Stimulated activated CD4-positive, alpha-beta T cell treated with anti-CD3 and anti-CD28 coated beads, Interleukin-1b, Interleukin-23, amount 100 ng/mL, for 48 hours (primary cell): ENCODE data around the gene PCDH1.
A peak's percentile ranks its signal among the peaks of the same experiment; 100 is the strongest.
"Not testable (repeated sequence)": the region's sequence is repeated elsewhere in the genome, so short reads cannot be mapped to it uniquely, and the experiment has no call there.

ENCODE experiments used
- DNase-seq: peaks from one replicate; pipeline ENCODE4 v3.0.0-alpha.2; 2020

The PCDH1 gene

DNA sequence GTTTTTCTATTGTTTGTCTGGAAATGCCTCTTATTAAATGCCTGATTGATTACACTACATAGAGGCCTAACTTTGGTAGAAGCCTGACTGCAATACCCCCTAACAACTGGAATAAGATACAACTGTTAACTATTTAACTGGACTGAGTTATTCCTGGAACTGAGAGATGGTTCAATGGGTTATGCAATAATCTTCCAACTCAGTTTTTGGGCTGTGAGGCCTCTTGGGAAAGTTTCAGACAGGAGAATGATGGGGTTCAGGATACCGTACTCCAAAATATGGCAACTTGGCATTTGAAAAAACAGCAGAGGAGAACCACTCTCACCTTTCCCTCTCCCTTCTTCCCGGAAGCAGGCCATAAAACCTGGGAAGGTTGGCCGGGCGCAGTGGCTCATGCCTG, 19.2 kb upstream of the PCDH1 start:
- DNase-seq, result no peak

DNA sequence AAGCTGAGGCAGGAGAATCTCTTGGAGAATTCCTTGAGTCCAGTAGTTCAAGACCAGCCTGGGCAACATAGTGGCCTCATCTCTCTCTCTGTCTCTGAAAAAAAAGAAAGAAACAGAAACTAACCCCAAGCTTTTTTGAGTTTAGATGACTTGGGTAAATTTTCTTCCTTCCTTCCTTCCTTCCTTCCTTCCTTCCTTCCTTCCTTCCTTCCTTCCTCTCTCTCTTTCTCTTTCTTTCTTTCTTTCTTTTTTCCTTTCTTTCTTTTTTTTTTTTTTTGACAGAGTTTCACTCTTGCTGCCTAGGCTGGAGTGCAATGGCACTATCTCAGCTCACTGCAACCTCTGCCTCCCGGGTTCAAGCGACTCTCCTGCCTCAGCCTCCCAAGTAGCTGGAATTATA, 12.2 kb upstream of the PCDH1 start:
- DNase-seq, result not testable (repeated sequence)

DNA sequence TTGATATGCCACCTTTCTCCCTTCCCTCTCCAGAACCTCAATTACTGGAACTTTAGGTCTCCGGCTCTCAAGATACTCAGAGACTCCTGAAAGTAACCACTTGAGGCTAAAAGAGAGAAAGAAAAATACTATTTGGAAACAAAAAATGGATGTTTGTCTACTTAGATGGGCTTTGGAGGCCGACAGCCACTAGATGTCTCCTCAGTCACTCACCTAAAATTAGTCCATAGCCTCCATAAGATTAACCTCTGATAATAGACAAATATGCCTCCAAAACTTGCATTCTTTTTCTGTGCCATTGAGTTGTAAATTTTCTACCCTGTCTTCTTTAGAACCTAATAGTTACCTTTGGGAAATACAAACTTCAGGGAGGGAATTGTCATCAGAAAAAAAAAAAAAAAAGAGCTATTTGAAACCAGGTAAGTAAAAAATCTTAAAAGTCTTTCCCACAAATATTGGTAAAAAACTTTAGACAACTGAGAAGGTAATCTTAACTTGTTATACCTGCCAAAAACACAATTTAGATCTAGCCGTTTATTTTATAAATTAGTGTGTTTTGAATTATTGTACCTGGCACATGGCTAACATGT, 11.2 kb upstream of the PCDH1 start:
- DNase-seq, result no peak

- no peak for DNase-seq
These were observed 5.7 kb upstream of the PCDH1 start for GRCh38 chr5:141883892-141884318.

- no peak for DNase-seq
These were observed 5.1 kb upstream of the PCDH1 start for GRCh38 chr5:141883184-141883891.

- no peak for DNase-seq
These were observed 4.5 kb upstream of the PCDH1 start for GRCh38 chr5:141882594-141883183.

GRCh38 chr5:141881886-141882285, 3.7 kb upstream of the PCDH1 start:
- DNase-seq, result no peak

- DNase-seq, result no peak
These were observed 3.0 kb upstream of the PCDH1 start for GRCh38 chr5:141880961-141881801.

- no peak for DNase-seq
These were observed 1.9 kb upstream of the PCDH1 start for GRCh38 chr5:141879941-141880738.

DNA sequence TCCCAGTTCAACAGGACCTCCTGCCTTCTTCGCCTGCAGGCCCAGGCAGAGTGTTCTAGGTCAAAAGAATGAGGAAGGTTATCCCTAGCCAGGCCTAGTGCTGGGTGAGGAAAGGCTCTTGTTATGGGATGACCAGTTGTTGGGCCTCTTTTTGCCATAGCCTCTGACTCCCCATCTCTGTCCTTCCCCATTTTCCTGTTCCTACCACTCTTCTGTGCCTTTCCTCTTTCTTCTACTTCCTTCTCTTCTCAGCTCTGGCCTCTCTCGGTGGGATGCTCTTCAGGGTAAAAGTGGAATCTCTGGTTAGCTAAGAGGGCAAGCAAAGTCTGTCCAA, 1.2 kb upstream of the PCDH1 start:
- no peak for DNase-seq

DNA sequence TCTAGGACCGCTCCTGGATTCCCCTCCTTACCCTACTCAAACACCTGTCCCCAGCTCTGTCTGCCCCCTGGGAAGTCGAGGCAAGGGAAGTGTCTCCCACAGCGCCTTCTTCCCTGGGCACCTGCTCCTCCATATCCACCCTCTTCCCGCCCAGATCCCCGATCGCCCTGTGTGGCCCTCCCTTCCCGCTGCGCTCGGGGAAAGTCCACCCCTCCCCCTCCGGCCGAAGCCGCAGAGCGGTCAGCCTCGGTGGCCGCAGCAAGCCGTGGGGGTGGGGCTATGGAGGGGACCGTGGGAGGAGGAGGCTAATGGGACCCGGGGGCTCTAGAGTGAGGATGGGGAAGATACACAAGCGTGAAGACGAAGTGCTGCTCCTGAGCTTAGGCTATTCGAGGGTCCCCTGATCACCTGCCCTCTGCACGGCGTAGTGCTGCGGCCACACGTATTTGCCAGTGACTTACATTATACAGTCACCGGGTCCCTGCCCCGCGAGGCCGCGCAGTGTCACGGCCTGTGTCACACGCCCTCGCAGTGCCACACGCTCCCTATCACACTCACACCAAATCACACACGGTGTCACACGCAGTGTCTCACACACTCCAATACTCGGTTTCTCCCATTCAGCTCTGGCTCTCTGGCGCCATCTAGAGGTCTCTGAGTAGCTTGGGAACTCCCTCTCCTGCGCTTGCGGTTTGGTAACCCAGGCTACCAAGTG, 658 bp upstream of the PCDH1 start:
- DNase-seq, result peak; percentile 87

GRCh38 chr5:141877356-141878185, 639 bp downstream of the PCDH1 start:
- DNase-seq, result no peak

DNA sequence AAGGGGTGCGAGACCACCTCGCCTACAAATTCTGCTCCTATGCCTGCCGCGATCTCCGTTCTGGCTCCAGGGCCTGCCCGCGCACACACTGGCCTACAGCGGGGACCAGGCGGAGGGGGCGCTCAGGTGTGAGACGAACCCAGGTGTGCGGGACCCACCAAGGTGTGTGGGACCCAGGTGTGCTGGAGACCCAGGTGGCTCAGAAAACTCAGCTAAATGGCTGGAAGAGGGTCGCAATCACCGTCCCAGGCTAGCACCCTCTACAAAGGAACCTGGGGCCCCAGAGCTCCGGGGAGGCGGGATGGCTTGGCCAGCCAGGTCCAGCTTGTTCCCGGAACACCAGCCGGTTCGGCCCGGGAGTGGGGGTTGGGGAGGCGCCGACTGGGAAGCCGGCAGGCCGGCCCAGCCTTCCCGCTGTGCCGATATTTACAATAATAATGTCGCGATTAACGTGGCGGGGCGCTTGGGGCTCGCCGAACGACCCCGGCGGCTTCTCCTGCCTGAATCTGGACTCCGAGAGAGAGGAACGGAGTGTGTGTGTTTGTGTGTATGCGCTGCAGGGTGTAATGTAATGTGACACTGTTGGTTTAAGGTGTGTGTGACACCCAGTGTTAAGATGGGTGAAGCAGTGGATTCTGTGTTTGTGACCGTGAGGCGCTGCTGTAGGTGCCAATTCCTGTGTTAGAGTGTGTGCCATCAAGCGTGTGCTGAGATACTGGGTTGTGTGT, 1.4 kb downstream of the PCDH1 start:
- no peak for DNase-seq

DNA sequence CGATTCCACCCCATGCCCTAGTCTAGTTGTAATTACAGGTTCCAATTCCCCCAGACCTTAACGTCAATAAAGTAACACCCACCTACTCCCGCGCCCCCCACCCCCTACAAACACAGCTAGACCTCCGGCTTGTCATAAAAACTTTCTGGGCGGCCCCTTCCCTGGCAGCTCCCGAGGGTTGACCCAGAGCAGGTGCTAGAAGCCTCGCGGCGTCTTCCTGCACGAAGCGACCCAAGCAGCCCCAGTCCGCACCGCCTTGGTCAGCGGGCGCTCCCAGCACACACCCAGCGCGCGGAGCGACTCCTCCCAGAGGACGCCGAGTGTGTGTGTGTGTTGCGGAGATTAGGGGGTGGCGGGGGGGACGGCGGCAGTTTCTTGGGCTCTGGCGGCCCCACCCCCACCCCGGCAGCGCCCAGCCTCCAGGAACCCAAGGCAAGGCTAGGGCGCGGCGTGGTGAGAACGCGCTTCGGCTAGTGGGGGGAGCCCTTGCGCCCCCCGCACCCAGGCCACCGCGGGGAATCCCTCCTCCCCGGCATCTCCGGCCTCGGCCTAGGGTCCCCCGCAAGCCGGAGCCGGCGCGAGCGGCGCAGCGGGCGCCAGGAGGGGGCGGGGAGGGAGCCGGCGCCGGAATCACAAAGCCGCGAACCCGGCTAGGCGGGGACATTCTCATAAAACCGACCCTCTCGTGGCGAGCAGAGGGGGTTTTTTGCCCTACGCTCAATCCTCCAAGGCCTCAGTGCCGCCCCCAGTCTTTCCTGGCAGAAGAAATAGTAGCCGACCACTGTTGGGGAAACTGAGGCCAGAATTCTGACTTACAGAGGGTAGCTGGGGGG, 2.2 kb downstream of the PCDH1 start:
- DNase-seq, result no peak

DNA sequence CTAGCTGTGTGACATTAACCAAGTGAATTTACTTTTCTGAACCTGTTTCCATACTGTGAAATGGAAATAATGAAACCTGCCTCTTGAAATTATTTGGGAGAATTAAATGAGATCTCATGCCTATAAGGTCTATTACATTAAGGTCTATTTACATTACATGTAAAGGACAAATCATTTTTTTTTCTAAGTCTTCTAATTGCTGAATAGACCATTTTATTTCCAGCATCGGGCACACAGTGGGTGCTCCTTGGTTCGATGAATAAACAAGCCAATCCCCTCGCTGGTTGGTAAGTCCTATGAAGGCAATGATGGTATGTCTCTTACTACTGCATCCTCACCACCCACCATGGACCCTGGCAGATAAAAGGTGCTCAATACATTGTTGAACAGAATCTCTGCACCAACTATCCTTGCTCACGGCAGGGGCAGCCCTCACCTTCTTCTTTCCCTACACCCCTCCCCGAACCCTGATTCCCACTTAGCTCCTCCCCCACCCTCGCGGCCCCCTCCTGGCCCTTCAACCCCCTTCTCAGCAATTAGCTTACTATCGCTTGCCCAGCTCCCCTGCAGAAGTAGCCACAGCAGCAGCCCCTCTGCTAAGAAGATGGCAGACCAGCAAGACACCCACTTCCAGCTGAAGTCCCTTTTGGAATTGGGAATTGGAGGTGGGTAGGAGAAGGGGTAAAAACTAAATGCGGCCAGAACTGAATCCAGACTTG, 3.0 kb downstream of the PCDH1 start:
- DNase-seq, result no peak

- DNase-seq, result no peak
These were observed 3.8 kb downstream of the PCDH1 start for GRCh38 chr5:141874262-141874964.

DNA sequence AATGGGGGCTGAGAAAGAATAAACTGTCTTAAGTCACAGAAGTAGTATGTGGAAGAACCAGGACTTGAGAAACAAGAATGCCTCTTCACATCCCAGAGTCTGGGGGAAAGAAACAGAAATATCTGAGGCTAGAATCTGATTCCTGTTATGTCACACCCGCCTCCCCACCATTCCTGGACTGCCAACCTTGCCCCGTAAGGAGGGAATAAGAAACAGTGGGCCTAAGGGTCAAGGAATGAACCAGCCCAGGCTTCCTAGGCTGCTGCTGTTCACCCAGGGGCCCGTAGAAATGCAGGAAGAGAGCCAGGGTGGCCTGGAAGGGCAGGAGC, 4.3 kb downstream of the PCDH1 start:
- no peak for DNase-seq
